ENCODE measurements around the gene CD80.

GRCh38 chr3:119530456-119530855 lies 29.0 kb downstream of the CD80 start:
- TF ChIP-seq CTCF (conservative IDR thresholded peaks at IDR 0.05 in 1 of 2, IDR thresholded peaks at IDR 0.05 in 1 of 2; ENCODE audit: low read depth in 1 of 2, low read length in 2 of 2) (no peak), EZH2 (IDR thresholded peaks at IDR 0.05; ENCODE audit: low read length, missing control alignments) (no peak)

Data from fibroblast of lung (primary cell).